Glutamatergic neuron (in vitro differentiated cells): ENCODE results near the gene CREB3. TPM values are rescaled to one million over a fixed set of nuclear protein-coding genes. Genes with fewer than 3 reads are reported as not detected.

Experiments
- DNase-seq: peaks from one replicate; pipeline ENCODE4 v3.0.0; 2022
- H3K27ac Mint-ChIP-seq: one replicate; pipeline ENCODE4 v1.8.0; 2020; ENCODE audit warnings: mild to moderate bottlenecking, mixed read lengths, inconsistent platforms; ENCODE audit not compliant: unreplicated experiment
- H3K27me3 Mint-ChIP-seq: one replicate; pipeline ENCODE4 v1.8.0; 2020; ENCODE audit warnings: mild to moderate bottlenecking, moderate library complexity, mixed read lengths, inconsistent platforms; ENCODE audit not compliant: unreplicated experiment
- H3K36me3 Mint-ChIP-seq: one replicate; pipeline ENCODE4 v1.8.0; 2020; ENCODE audit warnings: mild to moderate bottlenecking, mixed read lengths, inconsistent platforms; ENCODE audit not compliant: unreplicated experiment
- H3K4me1 Mint-ChIP-seq: one replicate; pipeline ENCODE4 v1.8.0; 2020; ENCODE audit warnings: mild to moderate bottlenecking, low read depth, mixed read lengths, inconsistent platforms; ENCODE audit not compliant: unreplicated experiment
- H3K4me3 Mint-ChIP-seq: one replicate; pipeline ENCODE4 v1.8.0; 2020; ENCODE audit warnings: mild to moderate bottlenecking, mixed read lengths, inconsistent platforms; ENCODE audit not compliant: unreplicated experiment
- H3K9me3 Mint-ChIP-seq: one replicate; pipeline ENCODE4 v1.8.0; 2020; ENCODE audit warnings: mild to moderate bottlenecking, moderate library complexity, mixed read lengths, inconsistent platforms; ENCODE audit not compliant: unreplicated experiment
- total RNA-seq: library from RNA; stranded (reverse); fragmentation: NEBNext Ultra II Directional; extraction: Animal tissue kit (Norgen Biotek cat#: 25700); gene quantifications from one replicate; pipeline ENCODE4 v1.2.1, GENCODE V29; 2021; ENCODE audit not compliant: unreplicated experiment
- TF ChIP-seq, protein P1 (sequence below): fragments of 200-600 bp; sonication (generic); IDR thresholded peaks from one replicate; pipeline ENCODE4 v1.5.0; 2021; ENCODE audit not compliant: partially characterized antibody, unreplicated experiment

CREB3 gene
- total RNA-seq, 1 donor from 2014 or later = 32.0 TPM

DNA sequence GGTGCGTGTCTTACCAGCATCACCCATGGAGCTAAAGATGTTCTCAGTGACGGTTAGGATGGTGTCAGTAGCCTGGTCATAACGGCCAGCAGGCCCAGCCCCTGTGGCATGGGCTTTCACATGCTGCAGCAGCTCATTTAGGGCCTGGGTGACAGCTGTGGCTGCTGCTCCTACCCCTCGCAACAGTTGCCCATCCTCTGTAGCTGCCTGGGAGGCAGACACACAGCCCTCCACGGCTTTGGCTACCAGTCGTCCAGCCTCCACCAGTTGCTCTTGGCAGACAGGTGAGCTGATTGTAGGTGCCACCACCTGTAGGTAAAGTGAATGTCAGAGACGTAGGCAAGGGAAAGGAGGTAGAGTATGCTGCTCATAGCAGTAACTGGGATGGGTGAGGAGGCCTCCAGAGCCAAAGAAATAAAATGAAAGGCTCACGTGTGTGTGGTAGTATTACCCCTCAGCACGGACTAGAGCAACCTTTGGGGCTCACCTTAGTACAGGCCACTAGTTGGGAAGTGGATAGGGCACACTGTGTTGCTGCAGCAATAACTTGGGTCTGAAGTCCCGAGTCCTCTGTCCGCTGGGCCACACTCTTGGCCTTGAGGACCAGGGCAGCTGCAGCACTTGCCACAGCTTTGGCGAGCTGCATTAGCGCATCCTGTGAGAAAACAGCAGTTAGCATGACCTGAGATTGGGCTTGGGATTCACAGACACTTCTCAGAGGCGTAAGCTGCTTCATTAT is 15.2 kb upstream of the CREB3 start:
- no peaks in the 10 kb centered on the region for H3K9me3 Mint-ChIP-seq
- H3K36me3 Mint-ChIP-seq = no peaks in the 10 kb centered on the region
- H3K27ac Mint-ChIP-seq = no peak overlapping the region
- peaks cover 6% of the 10 kb centered on the region for H3K27me3 Mint-ChIP-seq
- no peak for DNase-seq
- no peak overlapping the region for H3K4me3 Mint-ChIP-seq
- H3K4me1 Mint-ChIP-seq = no peaks in the 10 kb centered on the region
- TF ChIP-seq, protein P1, sequence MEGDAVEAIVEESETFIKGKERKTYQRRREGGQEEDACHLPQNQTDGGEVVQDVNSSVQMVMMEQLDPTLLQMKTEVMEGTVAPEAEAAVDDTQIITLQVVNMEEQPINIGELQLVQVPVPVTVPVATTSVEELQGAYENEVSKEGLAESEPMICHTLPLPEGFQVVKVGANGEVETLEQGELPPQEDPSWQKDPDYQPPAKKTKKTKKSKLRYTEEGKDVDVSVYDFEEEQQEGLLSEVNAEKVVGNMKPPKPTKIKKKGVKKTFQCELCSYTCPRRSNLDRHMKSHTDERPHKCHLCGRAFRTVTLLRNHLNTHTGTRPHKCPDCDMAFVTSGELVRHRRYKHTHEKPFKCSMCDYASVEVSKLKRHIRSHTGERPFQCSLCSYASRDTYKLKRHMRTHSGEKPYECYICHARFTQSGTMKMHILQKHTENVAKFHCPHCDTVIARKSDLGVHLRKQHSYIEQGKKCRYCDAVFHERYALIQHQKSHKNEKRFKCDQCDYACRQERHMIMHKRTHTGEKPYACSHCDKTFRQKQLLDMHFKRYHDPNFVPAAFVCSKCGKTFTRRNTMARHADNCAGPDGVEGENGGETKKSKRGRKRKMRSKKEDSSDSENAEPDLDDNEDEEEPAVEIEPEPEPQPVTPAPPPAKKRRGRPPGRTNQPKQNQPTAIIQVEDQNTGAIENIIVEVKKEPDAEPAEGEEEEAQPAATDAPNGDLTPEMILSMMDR = no peak

DNA sequence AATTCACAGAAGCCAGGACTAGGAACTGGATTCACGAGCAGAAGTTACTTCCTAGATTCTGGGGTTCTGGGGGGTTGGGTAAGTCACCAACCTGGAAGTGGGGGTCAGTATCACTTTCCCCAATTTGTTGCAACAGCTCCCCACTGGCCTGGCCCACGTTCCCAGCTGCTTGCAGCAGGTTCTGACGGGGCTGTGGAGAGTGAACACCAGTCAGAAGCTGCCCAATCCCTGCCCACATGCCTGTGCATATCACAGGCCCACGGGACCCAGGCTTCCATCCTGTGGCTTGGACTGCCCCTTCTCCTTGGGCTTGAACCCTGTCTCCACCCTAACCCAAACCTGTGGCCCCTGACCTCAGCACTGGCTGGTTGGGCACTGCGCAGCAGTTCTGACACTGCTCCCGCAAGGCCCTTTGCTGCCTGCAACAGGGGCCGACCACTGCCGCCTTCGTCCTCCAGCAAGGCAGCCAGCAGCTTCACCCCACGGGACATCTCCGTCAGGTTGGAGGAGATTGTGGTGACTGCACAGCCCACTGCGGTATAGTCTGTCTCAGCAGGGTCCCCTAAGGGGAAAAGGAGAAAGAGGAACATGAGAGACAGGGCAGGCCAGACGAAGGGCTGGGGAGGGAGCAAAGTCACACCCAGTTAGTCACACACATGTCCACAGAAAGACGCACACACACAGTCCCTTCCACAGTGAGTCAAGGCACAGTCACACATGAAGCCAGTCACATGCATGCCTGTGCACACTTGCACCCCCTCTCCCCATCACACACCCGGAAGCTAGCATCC is 13.6 kb upstream of the CREB3 start:
- DNase-seq = no peak
- no peak overlapping the region for H3K27ac Mint-ChIP-seq
- H3K9me3 Mint-ChIP-seq = no peaks in the 10 kb centered on the region
- no peaks in the 10 kb centered on the region for H3K36me3 Mint-ChIP-seq
- H3K4me1 Mint-ChIP-seq = no peaks in the 10 kb centered on the region
- no peak overlapping the region for H3K4me3 Mint-ChIP-seq
- H3K27me3 Mint-ChIP-seq = peaks cover 5% of the 10 kb centered on the region
- TF ChIP-seq, protein P1 = no peak

DNA sequence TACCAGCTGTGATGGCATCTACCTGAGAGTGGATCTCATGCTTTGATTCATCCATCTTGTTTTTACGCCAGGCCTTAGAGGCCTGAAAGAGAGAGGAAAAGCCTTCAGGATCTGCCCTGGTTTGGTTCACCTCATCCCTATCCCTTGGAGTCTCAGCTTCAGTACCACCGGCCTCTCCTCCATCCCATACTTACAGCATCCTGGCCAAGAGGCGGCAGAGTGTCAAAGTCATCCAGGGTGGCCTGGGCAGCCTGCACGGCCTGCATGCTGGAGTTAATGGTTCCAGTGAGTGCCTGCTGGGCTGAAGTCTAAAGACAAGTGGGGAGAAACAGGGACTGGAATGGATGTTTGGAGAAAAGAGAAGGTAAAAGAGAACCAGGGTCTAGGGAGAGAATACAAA is 12.9 kb upstream of the CREB3 start:
- TF ChIP-seq, protein P1 = no peak
- H3K36me3 Mint-ChIP-seq = no peaks in the 10 kb centered on the region
- H3K4me3 Mint-ChIP-seq = no peak overlapping the region

DNA sequence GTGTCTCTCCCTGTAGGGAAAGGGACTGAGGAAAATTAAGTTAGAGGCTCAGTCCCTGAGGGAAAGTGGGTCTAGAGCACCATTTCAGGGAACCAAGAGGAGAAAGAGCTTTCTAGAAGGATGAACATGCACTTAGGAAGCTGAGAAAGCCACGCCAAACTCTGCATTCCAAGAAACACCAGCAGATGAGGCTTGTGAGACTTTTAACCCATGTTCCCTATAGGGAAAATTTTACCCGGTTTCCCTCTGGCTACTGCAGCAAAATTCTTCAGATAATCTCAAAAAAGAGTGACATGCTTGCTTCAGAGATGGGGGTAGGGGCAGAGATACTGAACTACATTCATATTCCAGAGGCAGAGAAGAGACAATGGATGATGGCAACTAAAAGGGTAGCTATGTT is 9.0 kb upstream of the CREB3 start:
- no peak overlapping the region for H3K4me3 Mint-ChIP-seq
- H3K9me3 Mint-ChIP-seq = no peaks in the 10 kb centered on the region
- no peaks in the 10 kb centered on the region for H3K36me3 Mint-ChIP-seq
- no peak overlapping the region for H3K27ac Mint-ChIP-seq
- TF ChIP-seq, protein P1 = no peak
- no peak for DNase-seq
- peaks cover 2% of the 10 kb centered on the region for H3K27me3 Mint-ChIP-seq
- no peaks in the 10 kb centered on the region for H3K4me1 Mint-ChIP-seq

More for the DNA sequence above, 12.9 kb upstream of the CREB3 start:
- Mint-ChIP-seq H3K4me1 (no peaks in the 10 kb centered on the region), H3K27ac (no peak overlapping the region), H3K9me3 (no peaks in the 10 kb centered on the region), H3K27me3 (peaks cover 5% of the 10 kb centered on the region)
- no peak for DNase-seq

DNA sequence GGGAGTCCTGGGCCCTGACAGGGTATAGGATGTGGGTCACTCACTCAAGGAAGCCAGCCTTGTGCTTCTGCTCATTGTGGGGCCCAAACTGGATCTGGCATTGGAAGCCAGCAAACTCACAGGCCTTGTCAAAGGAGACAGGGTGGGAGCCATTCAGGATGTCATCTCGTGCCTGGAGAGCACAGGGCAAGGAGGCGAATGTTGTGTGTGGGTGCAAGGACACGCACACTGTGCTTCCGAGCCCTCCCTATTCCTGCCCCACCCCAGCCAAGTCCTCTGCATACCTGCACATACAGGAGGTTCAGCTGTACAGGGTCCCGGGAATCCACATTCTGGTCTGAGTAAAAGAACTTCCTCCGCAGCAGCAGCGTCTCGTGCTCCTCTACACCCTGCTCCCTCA is 8.6 kb upstream of the CREB3 start:
- no peaks in the 10 kb centered on the region for H3K36me3 Mint-ChIP-seq
- TF ChIP-seq, protein P1 = no peak
- no peak overlapping the region for H3K4me3 Mint-ChIP-seq

More for the DNA sequence above, 8.6 kb upstream of the CREB3 start:
- no peak overlapping the region for H3K27ac Mint-ChIP-seq
- DNase-seq = no peak
- H3K9me3 Mint-ChIP-seq = no peaks in the 10 kb centered on the region
- H3K27me3 Mint-ChIP-seq = peaks cover 2% of the 10 kb centered on the region
- no peaks in the 10 kb centered on the region for H3K4me1 Mint-ChIP-seq
